Stimulated activated effector memory CD8-positive, alpha-beta T cell treated with anti-CD3 and anti-CD28 coated beads, Interleukin-12 subunit alpha, Interleukin-12 subunit beta, amount 100 ng/mL, for 72 hours (primary cell): ENCODE data around the gene RTN4R.
A peak's percentile ranks its signal among the peaks of the same experiment; 100 is the strongest.

Source experiments
- ATAC-seq: fragments of 150-1000 bp; cut with Tn5 transposase; 2 replicates; pipeline ENCODE4 v1.10.0; 2021
- DNase-seq, 2 donors: peaks; one replicate each; pipeline ENCODE4 v3.0.0; 2021 to 2022; ENCODE audit warnings: low spot score in 2 of 2
- H3K27ac Mint-ChIP-seq: one replicate; pipeline ENCODE4 v1.8.0; 2022; ENCODE audit warnings: mild to moderate bottlenecking, mixed read lengths
- H3K36me3 Mint-ChIP-seq: one replicate; pipeline ENCODE4 v1.8.0; 2022; ENCODE audit warnings: mild to moderate bottlenecking, mixed read lengths
- H3K4me1 Mint-ChIP-seq: one replicate; pipeline ENCODE4 v1.8.0; 2022; ENCODE audit warnings: mixed read lengths
- H3K4me3 Mint-ChIP-seq: one replicate; pipeline ENCODE4 v1.8.0; 2022; ENCODE audit warnings: mild to moderate bottlenecking, mixed read lengths
- H3K9me3 Mint-ChIP-seq: one replicate; pipeline ENCODE4 v1.8.0; 2022; ENCODE audit warnings: mixed read lengths

The RTN4R gene

DNA sequence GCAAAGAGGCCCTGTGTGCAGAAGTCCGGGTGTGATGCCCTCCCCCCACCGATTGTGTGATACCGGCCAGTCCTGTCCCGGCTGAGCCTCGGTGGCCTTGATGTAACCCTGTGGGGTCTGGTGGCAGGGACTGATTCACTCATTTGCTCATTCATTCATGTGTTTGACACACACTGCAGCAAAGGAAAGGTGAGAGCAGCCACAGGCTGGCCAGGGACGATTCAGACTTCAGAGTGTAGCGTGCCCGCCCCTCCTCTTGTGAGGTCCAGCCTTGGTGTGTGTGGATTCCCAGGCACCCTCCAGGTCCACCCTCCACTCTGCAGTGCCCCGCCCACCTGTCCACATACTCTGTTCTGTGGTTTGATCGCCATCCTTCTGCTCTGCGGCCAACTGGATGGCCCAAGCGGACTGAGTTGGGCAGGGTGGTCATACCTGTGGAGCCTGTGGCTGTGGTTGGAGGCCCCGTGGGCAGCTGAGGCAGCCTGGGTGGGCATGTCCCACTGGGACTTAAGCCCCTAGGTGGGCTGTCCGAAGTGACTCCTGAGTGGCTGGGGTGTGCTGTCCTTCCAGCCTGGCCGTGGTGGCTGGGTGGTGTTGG lies 59.3 kb downstream of the RTN4R start:
- Mint-ChIP-seq H3K36me3 (no peaks in the 10 kb centered on the region), H3K4me1 (peaks cover 53% of the 10 kb centered on the region), H3K4me3 (no peak overlapping the region), H3K9me3 (no peaks in the 10 kb centered on the region), H3K27ac (peak overlapping the region; percentile 93)
- DNase-seq: no peak
- no peak for ATAC-seq

DNA sequence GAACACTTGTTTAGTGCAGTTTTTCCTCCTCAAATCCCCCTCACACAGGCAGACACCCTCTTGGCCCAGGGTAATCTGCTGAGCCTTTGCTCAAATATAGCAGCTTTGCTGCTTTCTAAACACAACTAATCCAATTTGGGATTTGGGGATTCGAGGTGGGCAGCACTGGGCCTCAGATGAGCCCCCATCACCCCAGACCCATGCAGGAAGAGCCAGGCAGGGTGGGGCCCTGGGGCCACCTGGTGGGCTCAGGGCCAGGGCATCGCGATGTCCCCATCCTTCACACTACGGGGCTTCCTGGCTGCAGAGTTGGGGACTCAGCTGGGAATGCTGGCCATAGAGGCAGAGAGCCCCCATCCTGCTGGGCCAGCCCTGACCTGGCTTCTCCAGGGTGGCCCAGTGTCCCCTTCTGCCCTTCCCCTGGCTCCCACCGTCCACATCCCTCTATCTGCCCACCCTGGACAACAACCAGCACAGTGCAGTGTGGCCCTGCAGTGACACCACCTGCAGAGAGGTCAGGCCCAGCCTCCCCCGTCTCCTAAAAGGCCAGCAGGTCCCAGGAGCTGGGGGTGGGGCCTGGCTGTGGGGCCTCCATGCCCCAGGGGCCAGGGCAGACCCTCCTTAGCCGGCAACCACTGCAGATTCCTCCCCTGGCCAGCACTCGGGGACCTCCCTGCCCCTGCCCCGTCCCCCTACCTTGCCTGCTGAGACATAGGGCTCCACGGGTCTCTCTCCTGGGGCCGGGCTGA lies 60.7 kb downstream of the RTN4R start:
- ATAC-seq: no peak
- Mint-ChIP-seq H3K36me3 (no peaks in the 10 kb centered on the region), H3K27ac (peak overlapping the region; percentile 93), H3K9me3 (no peaks in the 10 kb centered on the region), H3K4me3 (peak overlapping the region; percentile 80), H3K4me1 (peaks cover 40% of the 10 kb centered on the region)
- no peak for DNase-seq

DNA sequence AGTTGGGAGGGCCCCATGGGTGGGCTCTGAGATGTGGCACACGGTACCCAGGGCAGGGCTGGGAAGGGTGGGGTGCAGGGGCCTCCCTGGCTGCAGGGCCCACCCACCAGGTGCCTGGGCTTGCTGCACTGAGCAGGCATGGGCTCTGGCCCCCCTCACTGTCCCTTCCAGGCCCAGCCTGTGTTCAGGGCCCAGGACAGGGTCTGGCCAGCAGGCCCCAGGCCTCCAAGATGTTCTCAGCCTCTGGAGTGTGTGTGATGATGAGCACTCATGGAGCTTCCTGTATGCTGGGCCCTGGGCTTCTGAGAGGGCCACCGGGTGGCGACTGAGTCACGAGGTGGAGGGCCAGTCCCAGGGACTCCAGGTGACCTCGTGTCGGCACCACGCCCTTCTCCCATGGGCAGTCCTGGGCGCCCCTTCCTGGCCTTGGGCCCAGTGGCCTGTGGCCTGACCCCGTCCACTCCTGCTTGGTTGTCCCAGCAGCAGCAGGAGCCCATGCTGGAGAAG lies 61.4 kb downstream of the RTN4R start:
- ATAC-seq: peak; percentile 53
- peak overlapping the region; percentile 93 for H3K27ac Mint-ChIP-seq
- no peaks in the 10 kb centered on the region for H3K9me3 Mint-ChIP-seq
- H3K36me3 Mint-ChIP-seq: no peaks in the 10 kb centered on the region
- H3K4me1 Mint-ChIP-seq: peaks cover 35% of the 10 kb centered on the region
- peak; percentile 12 to 53 for DNase-seq
- H3K4me3 Mint-ChIP-seq: peak overlapping the region; percentile 80

DNA sequence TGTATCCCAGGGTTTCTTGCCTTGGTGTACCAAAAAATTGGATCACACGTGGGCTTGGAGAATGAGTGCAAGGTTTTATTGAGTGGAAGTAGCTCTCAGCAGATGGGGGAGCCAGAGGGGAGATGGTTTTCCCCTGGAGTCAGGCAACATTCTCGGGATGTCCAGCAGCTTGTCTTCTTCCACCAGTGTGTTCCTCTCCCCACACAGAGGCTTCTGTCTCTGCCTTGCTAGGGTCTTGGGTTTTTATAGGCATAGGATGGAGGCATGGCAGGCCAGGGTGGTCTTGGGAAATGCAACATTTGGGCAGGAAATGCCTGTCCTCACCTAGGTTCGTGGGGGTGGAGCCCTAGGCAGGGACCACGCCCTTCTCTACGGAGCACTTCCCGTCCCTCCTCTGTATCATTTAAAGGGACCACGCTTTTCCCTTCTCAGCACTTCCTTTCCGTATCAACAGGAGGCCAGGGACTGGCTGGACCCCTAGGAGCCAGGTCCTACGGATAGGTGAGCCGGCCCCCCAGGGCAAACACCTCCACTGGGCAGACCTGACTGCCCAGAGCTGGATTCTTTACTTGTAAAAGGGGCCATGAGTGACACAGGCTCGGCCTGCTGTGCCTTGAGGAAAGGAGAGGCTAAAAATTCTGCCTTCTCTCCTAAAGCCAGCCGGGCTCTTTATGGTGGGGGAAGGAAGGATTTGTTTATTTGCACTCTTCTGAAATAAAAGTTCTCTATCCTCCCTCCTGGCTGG lies 62.0 kb downstream of the RTN4R start:
- peak; percentile 88 for ATAC-seq
- H3K9me3 Mint-ChIP-seq: no peaks in the 10 kb centered on the region
- peaks cover 35% of the 10 kb centered on the region for H3K4me1 Mint-ChIP-seq
- peak overlapping the region; percentile 80 for H3K4me3 Mint-ChIP-seq
- peak; percentile 18 to 78 for DNase-seq
- no peaks in the 10 kb centered on the region for H3K36me3 Mint-ChIP-seq
- peak overlapping the region; percentile 93 for H3K27ac Mint-ChIP-seq

DNA sequence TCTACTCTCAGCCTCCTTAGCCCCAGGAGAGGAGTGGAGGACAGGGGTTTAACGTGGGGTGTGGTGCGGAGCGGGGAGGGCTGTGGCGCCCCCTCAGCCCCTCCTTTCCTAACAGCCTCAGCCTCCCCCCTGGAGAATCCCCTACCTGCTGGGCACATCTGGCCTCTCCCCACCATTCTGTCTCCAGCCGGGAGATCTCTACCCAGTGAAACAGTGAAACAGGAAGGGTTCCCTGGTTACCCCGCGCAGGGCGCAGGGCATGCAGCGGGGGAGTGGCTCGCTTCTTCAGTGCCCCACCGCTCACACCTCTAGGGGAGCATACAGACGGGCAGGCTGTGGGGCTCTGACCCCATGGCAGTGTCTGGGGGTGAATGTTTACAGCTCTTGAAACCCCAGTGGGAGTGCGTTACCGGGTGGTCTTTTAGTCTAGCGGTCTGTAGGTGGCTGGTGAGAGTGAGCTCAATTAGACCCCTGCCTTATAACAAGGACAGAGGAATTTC lies 62.6 kb downstream of the RTN4R start:
- no peak for ATAC-seq
- Mint-ChIP-seq H3K4me1 (peaks cover 32% of the 10 kb centered on the region), H3K36me3 (no peaks in the 10 kb centered on the region), H3K4me3 (peak overlapping the region; percentile 80), H3K27ac (peak overlapping the region; percentile 93), H3K9me3 (no peaks in the 10 kb centered on the region)
- no peak for DNase-seq

DNA sequence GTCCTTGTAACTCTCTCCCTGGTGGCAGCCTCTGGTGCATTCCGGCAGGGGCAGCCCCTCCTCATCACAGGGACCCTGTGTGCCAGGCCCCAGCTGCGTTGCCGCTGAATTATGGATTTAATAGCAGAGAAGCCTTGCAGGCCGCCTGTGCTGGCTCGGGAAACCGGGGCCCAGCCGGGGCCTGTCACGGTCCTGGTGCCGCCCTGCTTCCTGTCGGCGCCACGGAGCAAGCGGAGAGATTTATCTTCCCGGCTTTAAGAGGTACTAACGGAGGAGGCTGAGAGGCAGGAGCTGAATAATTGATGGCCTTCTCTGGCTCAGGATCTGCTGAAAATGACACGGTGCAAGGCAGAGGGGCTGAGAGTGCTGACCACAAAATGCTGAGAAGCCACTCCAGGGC lies 63.3 kb downstream of the RTN4R start:
- peaks cover 30% of the 10 kb centered on the region for H3K4me1 Mint-ChIP-seq
- no peak overlapping the region for H3K4me3 Mint-ChIP-seq
- H3K27ac Mint-ChIP-seq: peak overlapping the region; percentile 93
- H3K36me3 Mint-ChIP-seq: no peaks in the 10 kb centered on the region
- no peak for DNase-seq
- H3K9me3 Mint-ChIP-seq: no peaks in the 10 kb centered on the region
- ATAC-seq: no peak

DNA sequence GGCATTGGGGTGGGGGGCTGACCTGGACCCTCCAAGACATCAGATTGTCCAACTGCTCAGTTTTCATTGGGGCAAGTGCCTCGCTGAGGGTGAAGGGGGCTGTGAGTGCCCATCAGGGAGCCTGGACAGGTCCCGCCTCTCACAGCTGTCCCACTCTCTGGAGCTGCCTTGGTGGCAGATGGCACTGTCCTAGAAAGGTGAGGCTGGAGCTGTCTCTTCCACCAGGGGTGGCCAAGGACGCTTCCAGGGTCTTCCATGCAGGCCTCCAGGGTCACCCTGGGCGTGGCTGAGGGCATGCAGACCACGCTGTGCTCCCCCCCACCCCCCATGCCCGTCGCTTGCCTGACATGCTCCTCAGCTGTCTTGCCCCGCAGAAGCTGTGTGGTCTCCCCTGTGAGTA lies 63.8 kb downstream of the RTN4R start:
- ATAC-seq (no peak), DNase-seq (no peak)
- Mint-ChIP-seq H3K36me3 (no peaks in the 10 kb centered on the region), H3K9me3 (no peaks in the 10 kb centered on the region), H3K27ac (no peak overlapping the region), H3K4me1 (peaks cover 30% of the 10 kb centered on the region), H3K4me3 (no peak overlapping the region)

DNA sequence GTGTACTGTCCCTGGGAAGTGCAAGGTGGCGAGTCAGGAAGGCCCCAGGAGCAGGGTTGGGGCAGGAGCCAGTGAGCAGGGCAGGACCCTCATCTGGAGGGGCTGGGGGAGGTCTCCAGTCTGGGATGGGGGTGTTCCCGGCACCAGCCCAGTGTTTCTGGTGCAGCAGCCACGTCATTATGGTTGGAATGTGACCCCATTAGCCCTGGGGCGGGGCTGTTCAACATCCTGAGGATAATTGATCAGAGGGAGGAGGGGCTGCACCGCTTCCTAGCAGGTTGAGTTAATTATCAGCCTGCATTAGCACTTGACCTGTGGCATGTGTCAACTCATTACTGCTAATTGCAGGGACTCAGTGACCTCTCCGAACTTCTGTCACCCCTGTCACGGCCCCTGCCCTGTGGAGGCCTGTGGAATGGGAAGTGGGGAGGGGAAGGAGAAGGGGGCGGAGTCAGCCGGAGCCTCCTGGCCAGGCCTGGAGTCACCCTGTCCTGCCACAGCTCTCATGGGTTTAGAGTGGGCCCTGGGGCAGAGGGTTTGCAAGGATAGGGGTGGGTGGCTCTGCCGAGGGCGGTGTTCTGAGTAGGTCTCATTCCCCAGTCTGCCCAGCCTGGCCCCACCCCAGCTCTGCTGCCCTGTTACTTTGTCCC lies 64.4 kb downstream of the RTN4R start:
- Mint-ChIP-seq H3K36me3 (no peaks in the 10 kb centered on the region), H3K9me3 (no peaks in the 10 kb centered on the region), H3K27ac (no peak overlapping the region), H3K4me3 (no peak overlapping the region), H3K4me1 (peaks cover 30% of the 10 kb centered on the region)
- ATAC-seq (no peak), DNase-seq (no peak)

DNA sequence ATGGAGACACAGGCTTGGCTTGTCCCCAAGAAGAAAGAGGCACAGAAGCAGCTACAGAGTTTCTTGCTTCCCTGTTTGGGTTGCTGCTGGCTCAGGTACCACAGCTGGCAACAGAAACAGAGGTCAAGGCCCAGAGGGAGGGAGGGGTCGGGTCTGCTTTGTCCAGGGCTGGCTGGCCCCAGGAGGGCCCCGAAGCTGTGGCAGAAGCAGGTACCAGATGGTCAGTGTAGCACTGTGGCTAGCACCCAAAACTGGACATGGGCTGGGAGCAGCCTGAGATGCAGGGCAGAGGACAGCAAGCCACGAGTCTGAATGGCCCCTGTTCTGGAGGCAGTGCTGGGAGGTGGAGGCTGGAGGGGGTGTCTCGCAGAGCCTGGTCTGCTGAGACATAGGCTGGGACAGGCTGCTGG lies 65.0 kb downstream of the RTN4R start:
- ATAC-seq (no peak), DNase-seq (no peak)
- Mint-ChIP-seq H3K36me3 (no peaks in the 10 kb centered on the region), H3K27ac (no peak overlapping the region), H3K4me3 (no peak overlapping the region), H3K9me3 (no peaks in the 10 kb centered on the region), H3K4me1 (peaks cover 25% of the 10 kb centered on the region)

DNA sequence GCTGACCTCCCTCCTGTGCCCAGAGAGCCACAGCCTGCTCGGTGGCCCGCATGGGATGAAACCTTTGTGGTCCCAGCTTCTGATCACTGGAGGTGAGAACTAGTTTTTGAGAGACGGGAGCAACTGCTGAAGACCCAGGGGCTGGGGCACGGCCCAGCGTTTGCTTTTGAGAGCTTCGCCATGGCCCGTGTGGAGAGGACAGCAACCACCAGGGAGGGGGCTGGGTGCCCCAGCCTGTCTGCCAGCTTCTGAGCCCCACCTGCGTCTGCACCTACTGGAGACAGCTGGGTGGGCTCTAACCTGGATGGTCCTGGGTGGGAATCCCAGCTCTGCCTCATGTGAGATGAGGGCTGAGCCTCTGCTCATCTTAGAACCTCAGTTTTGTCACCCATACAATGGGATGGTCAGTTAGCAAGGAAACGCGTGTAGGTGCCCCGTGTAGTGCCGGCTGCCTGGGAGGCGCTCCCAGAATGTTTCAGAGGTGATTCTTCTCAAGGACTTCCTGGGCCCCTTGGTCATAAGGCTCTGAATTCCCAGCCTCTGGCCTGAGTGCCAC lies 66.2 kb downstream of the RTN4R start:
- no peaks in the 10 kb centered on the region for H3K36me3 Mint-ChIP-seq
- no peak for ATAC-seq
- no peak overlapping the region for H3K4me3 Mint-ChIP-seq
- H3K27ac Mint-ChIP-seq: no peak overlapping the region
- H3K9me3 Mint-ChIP-seq: no peaks in the 10 kb centered on the region
- H3K4me1 Mint-ChIP-seq: peaks cover 14% of the 10 kb centered on the region
- DNase-seq: no peak

DNA sequence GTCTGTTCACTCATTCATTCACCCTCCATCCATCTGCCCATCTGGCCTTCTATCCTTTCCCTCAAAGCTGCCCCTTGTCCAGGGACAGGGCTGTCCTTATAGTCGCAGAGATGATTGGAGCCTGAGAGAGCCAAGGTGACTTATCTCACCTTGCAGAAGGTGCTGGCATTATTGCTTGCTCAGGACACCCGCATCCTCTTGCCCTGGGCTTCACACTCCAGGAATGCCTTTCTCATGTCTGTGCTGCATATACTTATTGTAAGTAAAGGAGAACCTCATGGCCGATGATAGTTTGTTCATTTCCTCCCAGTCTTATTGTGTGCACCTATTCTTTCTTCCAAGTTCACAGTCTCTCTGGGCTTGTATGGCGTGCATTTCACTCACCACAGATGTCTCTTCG lies 68.2 kb downstream of the RTN4R start:
- DNase-seq (no peak), ATAC-seq (no peak)
- H3K27ac Mint-ChIP-seq: no peak overlapping the region
- H3K36me3 Mint-ChIP-seq: no peaks in the 10 kb centered on the region
- peaks cover 3% of the 10 kb centered on the region for H3K4me1 Mint-ChIP-seq
- no peaks in the 10 kb centered on the region for H3K9me3 Mint-ChIP-seq
- H3K4me3 Mint-ChIP-seq: no peak overlapping the region

DNA sequence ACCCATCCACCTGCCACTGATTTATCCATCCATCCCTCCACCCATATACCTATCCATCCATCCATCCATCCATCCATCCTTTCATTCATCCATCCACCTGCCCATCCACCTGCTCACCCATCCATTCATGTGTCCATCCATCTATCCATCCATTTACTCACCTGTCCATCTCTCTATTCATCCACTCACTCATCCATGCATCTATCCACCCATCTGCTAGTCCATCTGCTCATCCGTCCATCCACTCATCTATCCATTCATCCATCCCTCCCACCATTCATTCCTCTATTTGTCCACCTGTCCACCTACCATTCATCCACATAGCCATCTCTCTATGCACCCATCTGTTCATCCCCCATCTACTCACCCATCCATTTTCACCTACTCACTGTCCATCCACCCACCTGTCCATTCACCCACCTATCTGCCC lies 68.7 kb downstream of the RTN4R start:
- Mint-ChIP-seq H3K4me1 (peaks cover 6% of the 10 kb centered on the region), H3K9me3 (no peaks in the 10 kb centered on the region), H3K4me3 (no peak overlapping the region), H3K36me3 (no peaks in the 10 kb centered on the region), H3K27ac (no peak overlapping the region)
- ATAC-seq (no peak), DNase-seq (no peak)

DNA sequence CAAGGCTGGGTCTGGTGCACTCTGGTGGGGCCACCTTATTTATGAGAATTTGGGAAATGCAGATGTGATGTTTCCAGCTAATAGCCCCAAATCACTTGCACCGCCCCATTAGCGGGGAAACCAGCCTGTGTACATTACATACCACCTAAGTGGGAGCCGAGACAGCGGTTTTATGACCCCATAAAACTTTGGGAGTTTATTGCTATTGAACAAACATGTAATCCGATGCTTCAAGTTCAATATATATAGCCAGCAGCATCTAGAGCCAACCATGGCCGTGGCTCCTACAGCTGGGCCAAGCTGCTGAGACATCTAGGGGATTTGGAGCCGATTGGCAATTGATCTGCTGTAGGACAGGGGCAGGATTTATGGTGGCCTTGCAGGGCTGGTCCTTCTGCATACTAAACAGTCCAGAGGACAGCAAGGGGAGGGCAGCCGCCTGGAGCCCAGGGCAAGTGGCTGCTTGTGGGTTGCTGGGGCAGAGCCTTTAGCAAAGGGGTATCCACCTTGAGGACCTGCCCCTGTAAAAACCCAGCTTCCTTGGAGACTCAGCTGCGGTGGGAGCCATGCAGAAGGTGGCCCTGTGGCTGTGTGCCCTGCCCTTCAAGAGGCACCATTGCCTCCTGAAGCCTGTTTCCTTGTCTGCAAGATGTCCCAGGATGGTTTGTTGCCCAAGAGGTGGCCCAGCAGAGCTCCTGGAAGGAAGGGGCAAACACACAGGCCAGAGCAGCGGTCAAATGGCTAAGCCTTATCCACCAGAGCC lies 69.4 kb downstream of the RTN4R start:
- no peaks in the 10 kb centered on the region for H3K36me3 Mint-ChIP-seq
- H3K9me3 Mint-ChIP-seq: no peaks in the 10 kb centered on the region
- no peak overlapping the region for H3K4me3 Mint-ChIP-seq
- DNase-seq: no peak
- H3K27ac Mint-ChIP-seq: peak overlapping the region; percentile 71
- H3K4me1 Mint-ChIP-seq: peaks cover 6% of the 10 kb centered on the region
- no peak for ATAC-seq

DNA sequence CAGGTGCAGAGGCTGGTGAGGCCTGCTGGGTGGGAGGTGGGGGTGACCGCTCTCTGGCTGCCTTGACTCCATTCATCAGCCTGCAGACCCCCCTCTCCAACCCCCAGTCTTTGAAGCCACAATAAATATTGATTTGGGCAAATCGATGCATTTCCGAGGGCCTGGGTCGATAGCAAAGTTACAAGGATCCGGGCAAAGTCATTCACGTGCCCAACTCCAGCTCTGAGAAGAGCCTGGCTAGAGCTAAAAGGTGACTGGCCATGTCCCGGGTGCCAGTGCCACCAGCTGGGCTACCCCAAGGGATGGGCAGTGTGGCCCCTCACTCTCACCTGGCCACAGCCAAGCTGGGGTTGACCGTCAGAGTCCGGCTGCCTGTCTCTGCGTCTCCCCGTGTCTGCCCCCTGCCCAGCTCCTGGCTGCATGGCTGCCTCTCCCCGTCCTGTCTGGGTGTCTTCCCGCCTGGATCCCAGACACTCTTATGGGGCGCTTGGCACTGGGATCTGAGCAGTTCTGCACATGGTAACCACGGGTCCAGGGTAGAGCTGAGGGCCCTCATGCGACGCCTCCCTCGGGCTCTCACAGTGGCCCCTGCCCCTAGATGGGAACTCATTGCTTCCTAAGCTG lies 70.6 kb downstream of the RTN4R start:
- no peak for ATAC-seq
- no peaks in the 10 kb centered on the region for H3K9me3 Mint-ChIP-seq
- no peaks in the 10 kb centered on the region for H3K36me3 Mint-ChIP-seq
- peak overlapping the region; percentile 71 for H3K27ac Mint-ChIP-seq
- H3K4me1 Mint-ChIP-seq: peaks cover 6% of the 10 kb centered on the region
- DNase-seq: no peak
- no peak overlapping the region for H3K4me3 Mint-ChIP-seq
